A549 (cell line): ENCODE measurements around the gene PPP1R37.

Experiments used
- CEBPB ChIP-seq, 2 experiments: fragments of >200 bp in 1 of 2; sonication (Bioruptor Twin) in 1 of 2; formaldehyde crosslinking in 1 of 2; IDR thresholded peaks; 2 replicates each; pipeline ENCODE4 v1.6.1; 2012 to 2016
- CTCF ChIP-seq: fragments of >200 bp; sonication (Bioruptor Twin); formaldehyde crosslinking; IDR thresholded peaks from 3 replicates; pipeline ENCODE4 v1.5.1; 2016
- EP300 ChIP-seq, 2 experiments: fragments of >200 bp; sonication (Bioruptor Twin); formaldehyde crosslinking; IDR thresholded peaks; 2 replicates in 1 of 2; 3 replicates in 1 of 2; pipeline ENCODE4 v1.6.1; 2016 to 2017
- JUN ChIP-seq, 2 experiments: fragments of >200 bp; sonication (Bioruptor Twin); formaldehyde crosslinking; IDR thresholded peaks; 2 replicates in 1 of 2; 3 replicates in 1 of 2; pipeline ENCODE4 v1.6.1; 2016 to 2017
- MAX ChIP-seq: IDR thresholded peaks from 2 replicates; pipeline ENCODE4 v1.6.1; 2012
- NR3C1 ChIP-seq: fragments of >200 bp; sonication (Bioruptor Twin); formaldehyde crosslinking; IDR thresholded peaks from 3 replicates; pipeline ENCODE4 v1.6.1; 2017
- PBX3 ChIP-seq: IDR thresholded peaks from 2 replicates; pipeline ENCODE4 v1.6.1; 2012
- POLR2A ChIP-seq: IDR thresholded peaks from 2 replicates; pipeline ENCODE4 v1.6.1; 2012; ENCODE audit warnings: mild to moderate bottlenecking, low read length
- RARB ChIP-seq: fragments of 250-450 bp; sonication (Bioruptor Pico); IDR thresholded peaks from 2 replicates; pipeline ENCODE4 v1.8.0; 2021; ENCODE audit warnings: mild to moderate bottlenecking, moderate library complexity
- RCOR1 ChIP-seq: fragments of 150-350 bp; IDR thresholded peaks from 2 replicates; pipeline ENCODE4 v1.6.1; 2014; ENCODE audit warnings: antibody characterized with exemption, low read length, low read depth
- REST ChIP-seq: fragments of 200-600 bp; sonication (generic); IDR thresholded peaks from 2 replicates; pipeline ENCODE4 v1.6.1; 2016; ENCODE audit warnings: antibody characterized with exemption, mild to moderate bottlenecking, moderate library complexity

GRCh38 chr19:45135176-45135885 is 42.4 kb downstream of the PPP1R37 start:
- TF ChIP-seq CTCF: no peak
- no peak for TF ChIP-seq CEBPB (IDR thresholded peaks at IDR 0.05)
- no peak for TF ChIP-seq POLR2A
- TF ChIP-seq NR3C1: no peak
- no peak for TF ChIP-seq REST
- no peak for TF ChIP-seq RARB (CRISPR knock-in tag)
- no peak for TF ChIP-seq RCOR1
- no peak for TF ChIP-seq JUN (IDR thresholded peaks at IDR 0.05)
- no peak for TF ChIP-seq MAX
- TF ChIP-seq EP300 (IDR thresholded peaks at IDR 0.05): no peak
- TF ChIP-seq PBX3: no peak
